Esophagus muscularis mucosa (tissue), 3 donors: ENCODE results near the gene MBNL3.

Experiments used
- POLR2A ChIP-seq: fragments of 450-650 bp; IDR thresholded peaks from one replicate; pipeline ENCODE4 v1.6.1; 2017; ENCODE audit warnings: antibody characterized with exemption, moderate library complexity, mild to moderate bottlenecking, low read depth
- POLR2AphosphoS5 ChIP-seq, 2 donors: sonication (generic); formaldehyde crosslinking; IDR thresholded peaks; one replicate each; pipeline ENCODE4 v1.6.1; 2017; ENCODE audit warnings: antibody characterized with exemption in 2 of 2
- TF ChIP-seq, protein P1 (sequence below), 3 experiments: fragments of 200-600 bp in 2 of 3; fragments of 450-650 bp in 1 of 3; sonication (generic) in 2 of 3; IDR thresholded peaks; one replicate each; pipeline ENCODE4 v1.5.1; 2017 to 2019; ENCODE audit warnings: antibody characterized with exemption in 3 of 3, mild to moderate bottlenecking in 2 of 3, moderate library complexity in 1 of 3

DNA sequence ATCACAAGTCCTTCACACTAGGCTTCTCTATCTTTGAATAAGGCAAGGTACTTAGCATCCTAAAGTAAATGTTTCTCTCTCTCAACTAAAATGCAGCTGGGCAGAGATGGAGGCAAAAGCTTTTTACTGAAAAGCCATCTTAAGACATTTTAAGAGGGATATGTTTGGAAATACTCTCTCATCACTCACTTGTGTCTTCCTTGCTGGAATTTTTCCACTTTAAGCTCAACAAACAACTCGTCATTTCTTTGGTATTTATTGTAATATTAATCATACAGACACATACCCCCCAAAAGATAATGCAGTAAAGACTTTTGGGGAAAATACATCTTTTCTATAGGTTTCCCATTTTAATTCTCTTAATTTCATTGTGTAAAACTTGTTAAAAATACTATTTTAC lies 16.4 kb downstream of the MBNL3 start:
- TF ChIP-seq POLR2A (no peak), POLR2AphosphoS5 (IDR thresholded peaks at IDR 0.05) (no peak)
- TF ChIP-seq, protein P1, sequence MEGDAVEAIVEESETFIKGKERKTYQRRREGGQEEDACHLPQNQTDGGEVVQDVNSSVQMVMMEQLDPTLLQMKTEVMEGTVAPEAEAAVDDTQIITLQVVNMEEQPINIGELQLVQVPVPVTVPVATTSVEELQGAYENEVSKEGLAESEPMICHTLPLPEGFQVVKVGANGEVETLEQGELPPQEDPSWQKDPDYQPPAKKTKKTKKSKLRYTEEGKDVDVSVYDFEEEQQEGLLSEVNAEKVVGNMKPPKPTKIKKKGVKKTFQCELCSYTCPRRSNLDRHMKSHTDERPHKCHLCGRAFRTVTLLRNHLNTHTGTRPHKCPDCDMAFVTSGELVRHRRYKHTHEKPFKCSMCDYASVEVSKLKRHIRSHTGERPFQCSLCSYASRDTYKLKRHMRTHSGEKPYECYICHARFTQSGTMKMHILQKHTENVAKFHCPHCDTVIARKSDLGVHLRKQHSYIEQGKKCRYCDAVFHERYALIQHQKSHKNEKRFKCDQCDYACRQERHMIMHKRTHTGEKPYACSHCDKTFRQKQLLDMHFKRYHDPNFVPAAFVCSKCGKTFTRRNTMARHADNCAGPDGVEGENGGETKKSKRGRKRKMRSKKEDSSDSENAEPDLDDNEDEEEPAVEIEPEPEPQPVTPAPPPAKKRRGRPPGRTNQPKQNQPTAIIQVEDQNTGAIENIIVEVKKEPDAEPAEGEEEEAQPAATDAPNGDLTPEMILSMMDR (IDR thresholded peaks at IDR 0.05): no peak
